Measurements from ENCODE around the gene CPEB4. TPM values are rescaled to one million over a fixed set of nuclear protein-coding genes. Genes with fewer than 3 reads are reported as not detected.
A peak's percentile ranks its signal among the peaks of the same experiment; 100 is the strongest.

CPEB4 gene
- total and polyA plus RNA-seq, 9 of the 15 experiments (the other 6 are each of a cell fraction or from before 2014, with no cell fraction given), result 7.4 to 21.3 (median 12.4) TPM

- TF ChIP-seq, protein P1, sequence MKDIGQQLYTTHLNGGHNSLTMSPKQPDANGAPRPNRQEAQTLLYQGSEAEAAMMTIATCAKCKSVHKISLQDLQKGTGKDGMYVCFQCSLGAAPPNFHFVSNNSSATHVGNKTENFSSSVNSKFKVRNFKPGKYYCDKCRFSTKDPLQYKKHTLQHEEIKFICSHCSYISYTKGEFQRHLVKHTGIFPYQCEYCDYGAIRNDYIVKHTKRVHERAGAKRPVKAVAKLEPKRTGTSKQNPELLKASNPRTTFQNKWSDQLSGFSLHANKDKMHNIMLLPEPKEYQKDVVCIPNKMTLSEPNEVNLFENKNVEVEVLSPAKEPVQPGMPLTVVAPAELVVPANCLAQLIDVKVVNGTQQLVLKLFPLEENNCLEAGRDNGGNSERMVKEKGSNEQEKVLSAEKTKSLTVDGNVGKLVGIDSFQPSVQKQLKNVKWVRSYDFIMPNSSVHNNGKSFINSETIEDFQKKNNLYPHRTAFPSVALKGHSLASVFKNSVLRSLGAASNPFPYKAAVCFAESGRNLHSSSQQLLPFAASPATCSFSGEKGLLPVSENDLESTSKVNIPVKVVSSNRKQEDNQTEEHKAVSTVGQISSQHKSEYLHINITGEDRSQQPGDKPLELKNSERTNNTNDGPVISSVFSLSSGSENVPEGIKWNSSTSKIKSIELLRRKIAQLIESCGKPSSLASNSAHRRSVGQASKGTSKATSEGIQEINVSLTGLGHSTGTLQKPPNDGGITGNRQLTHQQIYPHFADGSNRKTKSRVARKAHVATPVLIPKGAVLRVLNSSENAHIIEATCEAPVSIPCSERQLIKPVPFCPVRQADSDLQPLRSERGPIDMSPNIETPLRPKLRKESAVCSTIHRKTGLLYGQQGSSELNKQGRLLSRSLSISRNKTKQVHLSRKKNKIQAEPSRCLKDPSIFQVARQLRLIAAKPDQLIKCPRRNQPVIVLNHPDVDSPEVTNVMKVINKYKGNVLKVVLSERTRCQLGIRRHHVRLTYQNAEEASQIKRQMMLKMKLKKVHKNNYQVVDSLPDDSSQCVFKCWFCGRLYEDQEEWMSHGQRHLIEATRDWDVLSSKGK (CRISPR knock-in tag; IDR thresholded peaks at IDR 0.05), result no peak
- TF ChIP-seq POLR3G (IDR thresholded peaks at IDR 0.05; ENCODE audit: extremely low read depth, insufficient read length, insufficient replicate concordance) (no peak), HOXB6 (CRISPR knock-in tag; IDR thresholded peaks at IDR 0.05; ENCODE audit: borderline replicate concordance) (no peak), DIDO1 (tag; IDR thresholded peaks at IDR 0.05; ENCODE audit: low read depth) (no peak), KAT8 (IDR thresholded peaks at IDR 0.05; ENCODE audit: low read depth) (no peak), CBX5 (IDR thresholded peaks at IDR 0.05; ENCODE audit: borderline replicate concordance, low read depth) (no peak), EWSR1 (IDR thresholded peaks at IDR 0.05; ENCODE audit: borderline replicate concordance, low read depth, partially characterized antibody) (no peak), NFE2 (IDR thresholded peaks at IDR 0.05; ENCODE audit: low read depth) (peak; percentile 52), TOE1 (IDR thresholded peaks at IDR 0.05; ENCODE audit: borderline replicate concordance) (peak; percentile 62; the same call in 1 of the 2 replicates), TOE1 (CRISPR knock-in tag; IDR thresholded peaks at IDR 0.05; ENCODE audit: borderline replicate concordance, low read depth) (no peak), ZNF146 (CRISPR knock-in tag; IDR thresholded peaks at IDR 0.05; ENCODE audit: unreplicated experiment) (no peak), CEBPB (tag; IDR thresholded peaks at IDR 0.05) (no peak), MYNN (IDR thresholded peaks at IDR 0.05) (peak; percentile 92), MYNN (CRISPR knock-in tag; IDR thresholded peaks at IDR 0.05) (no peak), ZNF408 (CRISPR knock-in tag; IDR thresholded peaks at IDR 0.05; ENCODE audit: low read depth) (no peak), NFIC (IDR thresholded peaks at IDR 0.05) (peak; percentile 81)
- TF ChIP-seq, protein P2, sequence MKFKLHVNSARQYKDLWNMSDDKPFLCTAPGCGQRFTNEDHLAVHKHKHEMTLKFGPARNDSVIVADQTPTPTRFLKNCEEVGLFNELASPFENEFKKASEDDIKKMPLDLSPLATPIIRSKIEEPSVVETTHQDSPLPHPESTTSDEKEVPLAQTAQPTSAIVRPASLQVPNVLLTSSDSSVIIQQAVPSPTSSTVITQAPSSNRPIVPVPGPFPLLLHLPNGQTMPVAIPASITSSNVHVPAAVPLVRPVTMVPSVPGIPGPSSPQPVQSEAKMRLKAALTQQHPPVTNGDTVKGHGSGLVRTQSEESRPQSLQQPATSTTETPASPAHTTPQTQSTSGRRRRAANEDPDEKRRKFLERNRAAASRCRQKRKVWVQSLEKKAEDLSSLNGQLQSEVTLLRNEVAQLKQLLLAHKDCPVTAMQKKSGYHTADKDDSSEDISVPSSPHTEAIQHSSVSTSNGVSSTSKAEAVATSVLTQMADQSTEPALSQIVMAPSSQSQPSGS (CRISPR knock-in tag; IDR thresholded peaks at IDR 0.05), result no peak
- TF ChIP-seq, protein P3, sequence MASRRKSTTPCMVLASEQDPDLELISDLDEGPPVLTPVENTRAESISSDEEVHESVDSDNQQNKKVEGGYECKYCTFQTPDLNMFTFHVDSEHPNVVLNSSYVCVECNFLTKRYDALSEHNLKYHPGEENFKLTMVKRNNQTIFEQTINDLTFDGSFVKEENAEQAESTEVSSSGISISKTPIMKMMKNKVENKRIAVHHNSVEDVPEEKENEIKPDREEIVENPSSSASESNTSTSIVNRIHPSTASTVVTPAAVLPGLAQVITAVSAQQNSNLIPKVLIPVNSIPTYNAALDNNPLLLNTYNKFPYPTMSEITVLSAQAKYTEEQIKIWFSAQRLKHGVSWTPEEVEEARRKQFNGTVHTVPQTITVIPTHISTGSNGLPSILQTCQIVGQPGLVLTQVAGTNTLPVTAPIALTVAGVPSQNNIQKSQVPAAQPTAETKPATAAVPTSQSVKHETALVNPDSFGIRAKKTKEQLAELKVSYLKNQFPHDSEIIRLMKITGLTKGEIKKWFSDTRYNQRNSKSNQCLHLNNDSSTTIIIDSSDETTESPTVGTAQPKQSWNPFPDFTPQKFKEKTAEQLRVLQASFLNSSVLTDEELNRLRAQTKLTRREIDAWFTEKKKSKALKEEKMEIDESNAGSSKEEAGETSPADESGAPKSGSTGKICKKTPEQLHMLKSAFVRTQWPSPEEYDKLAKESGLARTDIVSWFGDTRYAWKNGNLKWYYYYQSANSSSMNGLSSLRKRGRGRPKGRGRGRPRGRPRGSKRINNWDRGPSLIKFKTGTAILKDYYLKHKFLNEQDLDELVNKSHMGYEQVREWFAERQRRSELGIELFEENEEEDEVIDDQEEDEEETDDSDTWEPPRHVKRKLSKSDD (conservative IDR thresholded peaks at IDR 0.05; ENCODE audit: low read length), result no peak
- TF ChIP-seq, protein P4, sequence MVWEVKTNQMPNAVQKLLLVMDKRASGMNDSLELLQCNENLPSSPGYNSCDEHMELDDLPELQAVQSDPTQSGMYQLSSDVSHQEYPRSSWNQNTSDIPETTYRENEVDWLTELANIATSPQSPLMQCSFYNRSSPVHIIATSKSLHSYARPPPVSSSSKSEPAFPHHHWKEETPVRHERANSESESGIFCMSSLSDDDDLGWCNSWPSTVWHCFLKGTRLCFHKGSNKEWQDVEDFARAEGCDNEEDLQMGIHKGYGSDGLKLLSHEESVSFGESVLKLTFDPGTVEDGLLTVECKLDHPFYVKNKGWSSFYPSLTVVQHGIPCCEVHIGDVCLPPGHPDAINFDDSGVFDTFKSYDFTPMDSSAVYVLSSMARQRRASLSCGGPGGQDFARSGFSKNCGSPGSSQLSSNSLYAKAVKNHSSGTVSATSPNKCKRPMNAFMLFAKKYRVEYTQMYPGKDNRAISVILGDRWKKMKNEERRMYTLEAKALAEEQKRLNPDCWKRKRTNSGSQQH (CRISPR knock-in tag; IDR thresholded peaks at IDR 0.05), result no peak
Measured at GRCh38 chr5:173855162-173855994, 32.8 kb upstream of the CPEB4 start (continued).
